DOHH2 (cell line): ENCODE measurements around the gene ZFPM1.
A peak's percentile ranks its signal among the peaks of the same experiment; 100 is the strongest.

Source experiments
- H3F3A ChIP-seq: fragments of 200-600 bp; sonication (generic), shearing (Covaris generic); 2 replicates; pipeline ENCODE4 v1.6.0; 2016; ENCODE audit warnings: antibody characterized with exemption, mild to moderate bottlenecking; ENCODE audit not compliant: control insufficient read depth, insufficient read depth
- H3K27ac ChIP-seq: fragments of 200-600 bp; sonication (generic); 2 replicates; pipeline ENCODE4 v1.5.1; 2014; ENCODE audit warnings: low read depth, mild to moderate bottlenecking, low read length, moderate library complexity
- H3K27me3 ChIP-seq: fragments of 200-600 bp; sonication (generic); 2 replicates; pipeline ENCODE4 v1.6.1; 2014; ENCODE audit warnings: mild to moderate bottlenecking, low read length, mixed read lengths; ENCODE audit not compliant: control insufficient read depth
- H3K36me3 ChIP-seq: fragments of 200-600 bp; sonication (generic); 2 replicates; pipeline ENCODE4 v1.6.1; 2014; ENCODE audit warnings: mild to moderate bottlenecking, low read length, moderate library complexity, mixed read lengths; ENCODE audit not compliant: control insufficient read depth
- H3K4me1 ChIP-seq: fragments of 200-600 bp; sonication (generic); 2 replicates; pipeline ENCODE4 v1.6.1; 2014; ENCODE audit warnings: mild to moderate bottlenecking, low read length, mixed read lengths; ENCODE audit not compliant: control insufficient read depth
- H3K4me2 ChIP-seq: fragments of 200-600 bp; sonication (generic); 2 replicates; pipeline ENCODE4 v1.6.0; 2014; ENCODE audit warnings: mild to moderate bottlenecking, low read length, moderate library complexity
- H3K4me3 ChIP-seq: fragments of 200-600 bp; sonication (generic); 2 replicates; pipeline ENCODE4 v1.5.1; 2014; ENCODE audit warnings: mild to moderate bottlenecking, low read length, mixed read lengths
- H3K79me2 ChIP-seq: fragments of 200-600 bp; sonication (generic); 2 replicates; pipeline ENCODE4 v1.6.1; 2014; ENCODE audit warnings: mild to moderate bottlenecking, low read length, mixed read lengths; ENCODE audit not compliant: control insufficient read depth
- H3K9me2 ChIP-seq: fragments of 200-600 bp; sonication (generic); replicated peaks from 2 replicates; pipeline ENCODE4 v1.6.1; 2014; ENCODE audit warnings: mild to moderate bottlenecking, low read length, mixed read lengths; ENCODE audit not compliant: control insufficient read depth
- H3K9me3 ChIP-seq: fragments of 200-600 bp; sonication (generic); 2 replicates; pipeline ENCODE4 v1.6.1; 2014; ENCODE audit warnings: antibody characterized with exemption, low read length, mixed read lengths; ENCODE audit not compliant: control insufficient read depth, insufficient read depth
- H4K20me1 ChIP-seq: fragments of 200-600 bp; sonication (generic); 2 replicates; pipeline ENCODE4 v1.6.0; 2014; ENCODE audit warnings: low read depth, mild to moderate bottlenecking, antibody characterized with exemption, low read length, moderate library complexity; ENCODE audit not compliant: control insufficient read depth, insufficient read depth
- EZH2phosphoT487 ChIP-seq: fragments of 200-600 bp; sonication (generic); IDR thresholded peaks from 2 replicates; pipeline ENCODE4 v1.6.1; 2017; ENCODE audit warnings: borderline replicate concordance, mild to moderate bottlenecking, antibody characterized with exemption, low read length, moderate library complexity, mixed read lengths
- TF ChIP-seq, protein P1 (sequence below): fragments of 200-600 bp; sonication (generic); IDR thresholded peaks from one replicate; pipeline ENCODE4 v1.5.1; 2014; ENCODE audit warnings: antibody characterized with exemption, mild to moderate bottlenecking, low read depth, low read length; ENCODE audit not compliant: poor library complexity, severe bottlenecking

The ZFPM1 gene

DNA sequence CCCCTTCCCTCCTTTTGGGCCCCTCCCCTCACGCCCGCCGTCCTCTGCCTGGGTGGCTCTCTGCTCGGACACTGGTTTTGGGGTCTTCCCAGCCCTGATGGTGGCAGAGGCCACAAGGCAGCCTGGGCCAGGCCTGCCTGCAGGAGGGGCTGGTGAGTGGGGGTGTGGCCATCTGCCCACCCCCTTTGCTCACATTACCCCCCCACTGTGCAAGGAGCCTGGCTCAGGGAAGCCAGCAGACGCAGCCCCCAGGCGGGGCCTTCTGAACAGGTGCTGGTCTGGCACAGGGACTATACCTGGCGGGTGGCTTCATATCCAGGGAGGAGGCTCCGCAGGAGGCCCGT, 10.7 kb upstream of the ZFPM1 start:
- Histone ChIP-seq H3K79me2 (no peaks in the 10 kb centered on the region), H3K36me3 (no peaks in the 10 kb centered on the region), H3K4me3 (no peak overlapping the region), H3K9me3 (no peaks in the 10 kb centered on the region), H3F3A (no peaks in the 10 kb centered on the region), H3K4me2 (no peak overlapping the region), H3K27ac (no peak overlapping the region), H3K9me2 (no peaks in the 10 kb centered on the region), H3K4me1 (peaks cover 7% of the 10 kb centered on the region), H4K20me1 (no peaks in the 10 kb centered on the region), H3K27me3 (no peaks in the 10 kb centered on the region)
- TF ChIP-seq, protein P1, sequence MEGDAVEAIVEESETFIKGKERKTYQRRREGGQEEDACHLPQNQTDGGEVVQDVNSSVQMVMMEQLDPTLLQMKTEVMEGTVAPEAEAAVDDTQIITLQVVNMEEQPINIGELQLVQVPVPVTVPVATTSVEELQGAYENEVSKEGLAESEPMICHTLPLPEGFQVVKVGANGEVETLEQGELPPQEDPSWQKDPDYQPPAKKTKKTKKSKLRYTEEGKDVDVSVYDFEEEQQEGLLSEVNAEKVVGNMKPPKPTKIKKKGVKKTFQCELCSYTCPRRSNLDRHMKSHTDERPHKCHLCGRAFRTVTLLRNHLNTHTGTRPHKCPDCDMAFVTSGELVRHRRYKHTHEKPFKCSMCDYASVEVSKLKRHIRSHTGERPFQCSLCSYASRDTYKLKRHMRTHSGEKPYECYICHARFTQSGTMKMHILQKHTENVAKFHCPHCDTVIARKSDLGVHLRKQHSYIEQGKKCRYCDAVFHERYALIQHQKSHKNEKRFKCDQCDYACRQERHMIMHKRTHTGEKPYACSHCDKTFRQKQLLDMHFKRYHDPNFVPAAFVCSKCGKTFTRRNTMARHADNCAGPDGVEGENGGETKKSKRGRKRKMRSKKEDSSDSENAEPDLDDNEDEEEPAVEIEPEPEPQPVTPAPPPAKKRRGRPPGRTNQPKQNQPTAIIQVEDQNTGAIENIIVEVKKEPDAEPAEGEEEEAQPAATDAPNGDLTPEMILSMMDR = no peak
- no peak for TF ChIP-seq EZH2phosphoT487

DNA sequence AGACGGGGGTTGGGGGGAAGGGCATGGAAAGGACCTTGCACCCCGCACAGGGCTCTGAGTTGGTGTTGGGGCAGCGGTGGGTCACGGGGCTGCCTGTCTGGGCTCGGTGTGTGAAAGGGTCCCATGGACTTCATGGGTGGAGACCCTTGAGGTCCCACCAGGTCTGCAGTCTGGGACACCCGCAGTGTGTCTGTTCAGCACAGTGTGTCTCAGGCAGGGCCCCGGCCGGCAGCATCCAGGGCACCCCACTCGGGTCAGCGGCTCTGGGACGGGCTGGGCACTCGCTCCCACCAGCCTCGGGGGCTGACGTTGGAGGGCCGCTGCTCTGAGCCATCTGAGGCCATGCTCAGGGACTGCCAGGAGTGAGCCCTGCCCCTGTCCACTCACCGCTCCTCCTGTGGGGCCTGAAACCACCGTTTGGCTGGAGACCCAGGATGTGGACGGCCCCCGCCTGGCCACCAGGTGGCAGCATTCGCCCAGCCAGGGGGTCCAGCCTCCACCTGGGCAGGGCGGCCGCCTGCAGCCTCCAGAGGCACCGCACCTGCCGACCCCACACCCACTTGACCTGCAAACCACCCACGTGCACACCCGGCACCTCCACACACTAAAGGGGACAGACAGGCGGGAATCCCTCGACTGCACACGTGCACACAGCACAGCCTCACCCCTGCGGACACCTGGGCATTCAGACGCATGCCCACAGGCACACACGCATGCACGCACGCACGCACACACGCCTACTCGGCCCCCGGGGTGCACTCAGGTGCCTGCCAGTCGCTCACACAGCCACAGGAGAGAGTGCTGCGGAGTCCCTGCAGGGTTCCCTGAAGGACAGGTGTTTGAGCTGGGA, 10.1 kb upstream of the ZFPM1 start:
- TF ChIP-seq, protein P1 = peak; percentile 91
- TF ChIP-seq EZH2phosphoT487 = no peak
- no peak overlapping the region for H3K4me3 ChIP-seq
- H3K9me2 ChIP-seq = no peaks in the 10 kb centered on the region
- no peaks in the 10 kb centered on the region for H3K27me3 ChIP-seq
- H3K27ac ChIP-seq = no peak overlapping the region
- no peaks in the 10 kb centered on the region for H4K20me1 ChIP-seq
- no peaks in the 10 kb centered on the region for H3K79me2 ChIP-seq
- no peaks in the 10 kb centered on the region for H3F3A ChIP-seq
- H3K4me2 ChIP-seq = peak overlapping the region; percentile 16; the same call in 1 of the 2 replicates
- no peaks in the 10 kb centered on the region for H3K36me3 ChIP-seq
- no peaks in the 10 kb centered on the region for H3K9me3 ChIP-seq
- H3K4me1 ChIP-seq = peaks cover 7% of the 10 kb centered on the region

DNA sequence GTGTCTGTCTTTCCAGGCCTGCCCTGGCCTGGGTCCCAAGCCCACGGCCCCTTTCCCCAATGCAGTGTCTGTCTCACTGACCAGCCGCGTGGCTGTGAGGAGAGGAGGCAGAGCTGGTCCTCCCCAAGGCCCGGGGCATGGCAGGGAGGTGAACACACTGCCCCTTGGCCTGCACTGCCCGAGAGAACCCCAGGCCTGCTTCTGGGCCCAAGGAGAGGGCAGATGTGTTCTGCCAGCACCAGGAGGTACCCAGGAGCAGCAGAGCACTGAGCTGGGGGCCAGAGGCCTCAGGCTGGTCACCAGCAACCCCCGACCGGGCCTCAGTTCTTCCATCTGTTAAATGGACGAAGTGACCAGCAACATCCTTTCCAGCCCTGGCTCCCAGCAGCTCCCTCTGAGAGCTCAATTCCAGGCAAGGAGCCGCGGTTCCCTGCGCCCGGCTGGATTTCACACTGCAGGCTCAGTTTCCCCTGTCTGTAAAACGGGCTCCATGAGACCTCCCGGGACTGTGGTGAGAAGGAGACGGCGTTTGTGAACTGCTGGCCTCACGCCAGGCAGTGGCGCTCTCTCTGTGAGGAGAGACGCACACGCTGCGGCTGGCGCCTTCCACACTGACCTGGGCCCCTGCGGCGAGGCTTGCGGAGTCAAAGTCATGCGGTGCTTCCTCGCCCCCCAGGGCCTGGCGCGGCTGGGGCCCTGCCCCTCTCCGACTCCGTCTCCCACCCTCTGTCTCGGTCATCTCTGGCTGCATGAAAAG, 8.1 kb upstream of the ZFPM1 start:
- H3K4me3 ChIP-seq = no peak overlapping the region
- no peaks in the 10 kb centered on the region; the same call in 1 of the 2 replicates for H3K27me3 ChIP-seq
- H3K9me2 ChIP-seq = no peaks in the 10 kb centered on the region
- H3K36me3 ChIP-seq = no peaks in the 10 kb centered on the region
- no peaks in the 10 kb centered on the region for H3F3A ChIP-seq
- no peaks in the 10 kb centered on the region for H4K20me1 ChIP-seq
- H3K27ac ChIP-seq = no peak overlapping the region
- H3K4me2 ChIP-seq = no peak overlapping the region
- peaks cover 18% of the 10 kb centered on the region for H3K4me1 ChIP-seq
- no peaks in the 10 kb centered on the region for H3K9me3 ChIP-seq
- TF ChIP-seq, protein P1 = no peak
- no peak for TF ChIP-seq EZH2phosphoT487
- H3K79me2 ChIP-seq = no peaks in the 10 kb centered on the region
